Keratinocyte (primary cell): Measurements from ENCODE around the gene FGF18. TPM values are rescaled to one million over a fixed set of nuclear protein-coding genes. Genes with fewer than 3 reads are reported as not detected.

Experiments
- DNase-seq: peaks from one replicate; pipeline ENCODE4 v3.0.0-alpha.2; 2011; ENCODE audit warnings: low read depth, missing footprints, low spot score
- FAIRE-seq: peaks from 2 replicates; lab custom pipeline; 2011; peaks lifted over from hg19 to GRCh38; lab: Jason Lieb, UNC
- H2AFZ ChIP-seq: 2 replicates; pipeline ENCODE4 v1.6.0; 2012; ENCODE audit warnings: low read length, control low read depth, inconsistent platforms; ENCODE audit not compliant: control insufficient read depth
- H3K27ac ChIP-seq: 2 replicates; pipeline ENCODE4 v1.5.1; 2011; ENCODE audit warnings: low read length; ENCODE audit not compliant: control insufficient read depth, insufficient read depth
- H3K27me3 ChIP-seq: 3 replicates; pipeline ENCODE4 v1.6.0; 2011; ENCODE audit warnings: low read length; ENCODE audit not compliant: control insufficient read depth, insufficient read depth; ENCODE audit errors: extremely low read depth
- H3K36me3 ChIP-seq, 2 experiments: 2 replicates in 1 of 2; 3 replicates in 1 of 2; pipeline ENCODE4 v1.5.1; 2011; ENCODE audit warnings: low read length in 2 of 2, mild to moderate bottlenecking in 1 of 2; ENCODE audit not compliant: control insufficient read depth in 2 of 2, insufficient read depth in 2 of 2; ENCODE audit errors: extremely low read depth in 1 of 2
- H3K4me1 ChIP-seq: 3 replicates; pipeline ENCODE4 v1.5.1; 2011; ENCODE audit warnings: low read length; ENCODE audit not compliant: control insufficient read depth, insufficient read depth; ENCODE audit errors: extremely low read depth
- H3K4me2 ChIP-seq: 3 replicates; pipeline ENCODE4 v1.6.0; 2011; ENCODE audit warnings: low read depth, low read length; ENCODE audit not compliant: control insufficient read depth, insufficient read depth; ENCODE audit errors: extremely low read depth
- H3K4me3 ChIP-seq, 3 experiments: fragments of 200-600 bp in 1 of 3; sonication (generic) in 1 of 3; 2 replicates in 2 of 3; 3 replicates in 1 of 3; pipeline ENCODE4 v1.5.1; 2011 to 2016; ENCODE audit warnings: low read length in 3 of 3, mild to moderate bottlenecking in 3 of 3, control low read depth in 2 of 3, inconsistent platforms in 1 of 3, low read depth in 1 of 3, mixed read lengths in 1 of 3, mixed run types in 1 of 3, moderate library complexity in 1 of 3; ENCODE audit not compliant: control insufficient read depth in 2 of 3, insufficient read depth in 2 of 3; ENCODE audit errors: extremely low read depth in 1 of 3
- H3K79me2 ChIP-seq: 2 replicates; pipeline ENCODE4 v1.6.0; 2012; ENCODE audit warnings: low read length; ENCODE audit not compliant: control insufficient read depth, insufficient read depth
- H3K9ac ChIP-seq: 3 replicates; pipeline ENCODE4 v1.6.0; 2011; ENCODE audit warnings: low read length; ENCODE audit not compliant: control insufficient read depth, insufficient read depth; ENCODE audit errors: extremely low read depth
- H3K9me1 ChIP-seq: 3 replicates; pipeline ENCODE4 v1.6.0; 2011; ENCODE audit warnings: low read length; ENCODE audit not compliant: control insufficient read depth, insufficient read depth; ENCODE audit errors: extremely low read depth
- H3K9me3 ChIP-seq: 2 replicates; pipeline ENCODE4 v1.5.1; 2012; ENCODE audit warnings: low read depth, low read length; ENCODE audit not compliant: control insufficient read depth
- H4K20me1 ChIP-seq: 3 replicates; pipeline ENCODE4 v1.6.0; 2011; ENCODE audit warnings: low read length; ENCODE audit not compliant: control insufficient read depth, insufficient read depth; ENCODE audit errors: extremely low read depth
- EZH2 ChIP-seq: IDR thresholded peaks from one replicate; pipeline ENCODE4 v1.6.1; 2012; ENCODE audit warnings: inconsistent platforms, mild to moderate bottlenecking, low read length, moderate library complexity
- dilution Hi-C: fragments of 300-500 bp; cut with MboI; formaldehyde crosslinking; loops from one replicate; pipeline ENCODE4 v1.7.0; 2020; ENCODE audit warnings: low sequenced_read_pairs; ENCODE audit not compliant: extremely low pct_ligation_motif_present
- polyA plus RNA-seq, 5 experiments: library from polyadenylated mRNA; depleted of rRNA in 3 of 5; stranded (reverse) in 3 of 5; stranded (forward) in 1 of 5; unstranded in 1 of 5; fragments of >200 nt; gene quantifications; 1 replicate in 1 of 5; 2 replicates in 3 of 5; 3 replicates in 1 of 5; pipeline versions ENCODE4 v1.2.1 to v1.2.3, GENCODE V29; 2011 to 2012; ENCODE audit warnings: missing spikeins in 2 of 5, low read depth in 1 of 5, low replicate concordance in 1 of 5
- TF ChIP-seq, protein P1 (sequence below), 3 experiments: IDR thresholded peaks in 1 of 3; conservative IDR thresholded peaks in 1 of 3; optimal IDR thresholded peaks in 1 of 3; 2 replicates in 2 of 3; 3 replicates in 1 of 3; pipeline versions ENCODE3 to v1.5.1; 2011; ENCODE audit warnings: low read length in 3 of 3, mild to moderate bottlenecking in 3 of 3, moderate library complexity in 2 of 3, control low read depth in 1 of 3, inconsistent platforms in 1 of 3; ENCODE audit not compliant: insufficient read depth in 2 of 3; ENCODE audit errors: extremely low read depth in 1 of 3

The FGF18 gene
- polyA plus RNA-seq, 1 donor (not counting 4 experiments of a cell fraction or from before 2014, with no cell fraction given) = 0.05 TPM

DNA sequence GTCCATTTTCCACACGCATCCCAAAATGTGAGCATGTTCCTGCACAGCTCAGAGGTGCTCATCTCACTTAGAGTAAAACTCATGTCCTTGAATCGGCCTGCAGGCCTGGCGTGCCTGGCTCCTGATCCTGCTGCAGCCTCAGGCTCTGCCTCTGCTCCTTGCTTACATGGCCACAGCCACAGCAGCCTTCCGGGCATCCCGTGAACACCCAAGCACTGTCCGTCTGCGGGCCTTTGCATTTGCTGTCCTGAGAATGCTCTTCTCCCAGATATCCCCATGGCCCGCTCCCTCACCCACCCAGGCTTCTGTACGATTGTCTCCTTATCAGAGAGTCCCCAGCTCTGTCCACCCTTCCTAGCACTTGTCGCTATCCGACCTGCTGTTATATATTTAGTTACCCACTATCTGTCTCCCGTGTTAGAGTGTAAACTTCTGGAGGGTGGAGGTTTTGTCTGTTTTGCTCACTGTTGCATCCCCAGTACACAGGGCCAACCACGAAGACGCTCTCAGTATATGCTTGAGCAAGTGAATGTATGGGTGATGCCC, 21.9 kb downstream of the FGF18 start:
- no peaks in the 10 kb centered on the region for H3K36me3 ChIP-seq
- H3K79me2 ChIP-seq = no peaks in the 10 kb centered on the region
- H3K27me3 ChIP-seq = peaks cover 5% of the 10 kb centered on the region
- H2AFZ ChIP-seq = no peak overlapping the region
- TF ChIP-seq EZH2 = no peak
- TF ChIP-seq, protein P1, sequence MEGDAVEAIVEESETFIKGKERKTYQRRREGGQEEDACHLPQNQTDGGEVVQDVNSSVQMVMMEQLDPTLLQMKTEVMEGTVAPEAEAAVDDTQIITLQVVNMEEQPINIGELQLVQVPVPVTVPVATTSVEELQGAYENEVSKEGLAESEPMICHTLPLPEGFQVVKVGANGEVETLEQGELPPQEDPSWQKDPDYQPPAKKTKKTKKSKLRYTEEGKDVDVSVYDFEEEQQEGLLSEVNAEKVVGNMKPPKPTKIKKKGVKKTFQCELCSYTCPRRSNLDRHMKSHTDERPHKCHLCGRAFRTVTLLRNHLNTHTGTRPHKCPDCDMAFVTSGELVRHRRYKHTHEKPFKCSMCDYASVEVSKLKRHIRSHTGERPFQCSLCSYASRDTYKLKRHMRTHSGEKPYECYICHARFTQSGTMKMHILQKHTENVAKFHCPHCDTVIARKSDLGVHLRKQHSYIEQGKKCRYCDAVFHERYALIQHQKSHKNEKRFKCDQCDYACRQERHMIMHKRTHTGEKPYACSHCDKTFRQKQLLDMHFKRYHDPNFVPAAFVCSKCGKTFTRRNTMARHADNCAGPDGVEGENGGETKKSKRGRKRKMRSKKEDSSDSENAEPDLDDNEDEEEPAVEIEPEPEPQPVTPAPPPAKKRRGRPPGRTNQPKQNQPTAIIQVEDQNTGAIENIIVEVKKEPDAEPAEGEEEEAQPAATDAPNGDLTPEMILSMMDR (optimal IDR thresholded peaks at IDR 0.05 in 1 of 3, IDR thresholded peaks at IDR 0.05 in 1 of 3, conservative IDR thresholded peaks at IDR 0.05 in 1 of 3; ENCODE audit: extremely low read depth in 1 of 3, insufficient read depth in 2 of 3, low read length in 3 of 3) = no peak
- no peaks in the 10 kb centered on the region for H3K9me3 ChIP-seq
- H3K9me1 ChIP-seq = no peaks in the 10 kb centered on the region
- FAIRE-seq = no peak
- H4K20me1 ChIP-seq = no peaks in the 10 kb centered on the region
- no peak overlapping the region for H3K4me3 ChIP-seq
- H3K4me1 ChIP-seq = peaks cover 2% of the 10 kb centered on the region
- no peak for DNase-seq
- dilution Hi-C loops = no loop called here
- H3K27ac ChIP-seq = no peak overlapping the region
- H3K9ac ChIP-seq = no peak overlapping the region
- H3K4me2 ChIP-seq = no peak overlapping the region

DNA sequence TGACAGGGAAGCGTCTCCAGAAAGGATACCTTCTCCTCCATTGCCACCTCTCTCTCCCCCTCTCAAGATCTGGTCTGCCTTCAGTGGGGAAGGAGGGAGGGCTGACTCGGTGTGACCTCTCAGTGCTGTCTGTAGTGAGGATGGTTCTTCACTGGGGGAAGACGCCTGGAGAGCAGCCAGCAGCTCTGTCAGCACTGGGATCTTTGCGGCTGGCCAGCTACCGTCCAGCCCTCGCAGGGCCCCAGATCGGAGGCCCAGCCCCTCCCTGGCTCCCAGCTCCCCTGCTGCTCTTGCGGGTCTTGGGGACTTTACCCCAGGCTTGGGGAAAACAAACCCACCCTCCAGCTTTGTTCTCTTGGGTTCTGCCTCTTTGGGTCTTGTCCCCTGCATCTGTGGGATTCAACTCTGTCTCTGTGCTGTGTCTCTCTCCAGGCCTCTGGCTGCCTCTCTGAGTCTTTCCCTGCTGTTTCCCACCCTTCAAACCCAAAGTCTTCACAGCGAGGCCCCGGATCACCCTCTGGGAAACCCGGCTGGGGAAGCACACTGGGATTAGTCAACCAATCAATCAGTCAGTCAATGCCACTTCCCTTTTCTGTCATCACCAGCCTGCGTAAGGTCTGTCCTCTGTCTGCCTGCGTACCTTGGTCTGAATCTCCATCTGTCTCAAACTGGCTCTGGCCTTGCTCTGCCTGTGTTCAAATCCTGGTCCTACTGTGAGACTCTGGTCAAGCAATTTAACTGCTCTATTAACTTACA, 23.0 kb downstream of the FGF18 start:
- no peaks in the 10 kb centered on the region for H3K9me3 ChIP-seq
- H3K79me2 ChIP-seq = no peaks in the 10 kb centered on the region
- H2AFZ ChIP-seq = no peak overlapping the region
- no peak overlapping the region for H3K4me3 ChIP-seq
- H3K9ac ChIP-seq = no peak overlapping the region
- DNase-seq (no peak), FAIRE-seq (no peak)
- H3K4me2 ChIP-seq = no peak overlapping the region
- peaks cover 2% of the 10 kb centered on the region for H3K4me1 ChIP-seq
- dilution Hi-C loops = no loop called here
- no peaks in the 10 kb centered on the region for H3K9me1 ChIP-seq
- TF ChIP-seq, protein P1 (optimal IDR thresholded peaks at IDR 0.05 in 1 of 3, IDR thresholded peaks at IDR 0.05 in 1 of 3, conservative IDR thresholded peaks at IDR 0.05 in 1 of 3; ENCODE audit: extremely low read depth in 1 of 3, insufficient read depth in 2 of 3, low read length in 3 of 3) = no peak
- no peak for TF ChIP-seq EZH2
- no peaks in the 10 kb centered on the region for H4K20me1 ChIP-seq
- no peak overlapping the region for H3K27ac ChIP-seq
- H3K27me3 ChIP-seq = peaks cover 5% of the 10 kb centered on the region
- H3K36me3 ChIP-seq = no peaks in the 10 kb centered on the region
